H7 (cell line): ENCODE results near the gene KNDC1. TPM values are rescaled to one million over a fixed set of nuclear protein-coding genes. Genes with fewer than 3 reads are reported as not detected.
A peak's percentile ranks its signal among the peaks of the same experiment; 100 is the strongest.
"Not testable (repeated sequence)": the region's sequence is repeated elsewhere in the genome, so short reads cannot be mapped to it uniquely, and the experiment has no call there.

Source experiments
- DNase-seq: peaks from one replicate; pipeline ENCODE4 v3.0.0; 2012
- H3K27me3 ChIP-seq: 2 replicates; pipeline ENCODE4 v1.6.0; 2011; ENCODE audit warnings: mild to moderate bottlenecking, low read length; ENCODE audit not compliant: control insufficient read depth, insufficient read depth
- H3K36me3 ChIP-seq: replicated peaks from 2 replicates; pipeline ENCODE4 v1.5.1; 2011; ENCODE audit warnings: low read length; ENCODE audit not compliant: control insufficient read depth, insufficient read depth
- H3K4me3 ChIP-seq: 2 replicates; pipeline ENCODE4 v1.5.1; 2011; ENCODE audit warnings: low read depth, mild to moderate bottlenecking, control low read depth, low read length, moderate library complexity; ENCODE audit not compliant: insufficient read depth
- total RNA-seq: library from RNA; depleted of rRNA; stranded (reverse); fragments of >200 nt; shearing (Covaris generic); gene quantifications from 2 replicates; pipeline ENCODE4 v1.2.3, GENCODE V29; 2014

Gene KNDC1
- total RNA-seq, 1 experiment from 2014 or later = 13.7 TPM

- Histone ChIP-seq H3K27me3 (peaks cover 14% of the 10 kb centered on the region), H3K36me3 (no peaks in the 10 kb centered on the region), H3K4me3 (peak overlapping the region; percentile 56)
- DNase-seq = peak; percentile 99
These were observed 101.8 kb downstream of the KNDC1 start for GRCh38 chr10:133261726-133262325.

- peaks cover 14% of the 10 kb centered on the region for H3K27me3 ChIP-seq
- no peak overlapping the region for H3K4me3 ChIP-seq
- DNase-seq = no peak
- H3K36me3 ChIP-seq = no peaks in the 10 kb centered on the region
These were observed 102.7 kb downstream of the KNDC1 start for GRCh38 chr10:133262696-133263095.

GRCh38 chr10:133263674-133264073, 103.7 kb downstream of the KNDC1 start:
- H3K27me3 ChIP-seq = peaks cover 14% of the 10 kb centered on the region
- H3K36me3 ChIP-seq = no peaks in the 10 kb centered on the region
- no peak for DNase-seq
- H3K4me3 ChIP-seq = no peak overlapping the region

DNA sequence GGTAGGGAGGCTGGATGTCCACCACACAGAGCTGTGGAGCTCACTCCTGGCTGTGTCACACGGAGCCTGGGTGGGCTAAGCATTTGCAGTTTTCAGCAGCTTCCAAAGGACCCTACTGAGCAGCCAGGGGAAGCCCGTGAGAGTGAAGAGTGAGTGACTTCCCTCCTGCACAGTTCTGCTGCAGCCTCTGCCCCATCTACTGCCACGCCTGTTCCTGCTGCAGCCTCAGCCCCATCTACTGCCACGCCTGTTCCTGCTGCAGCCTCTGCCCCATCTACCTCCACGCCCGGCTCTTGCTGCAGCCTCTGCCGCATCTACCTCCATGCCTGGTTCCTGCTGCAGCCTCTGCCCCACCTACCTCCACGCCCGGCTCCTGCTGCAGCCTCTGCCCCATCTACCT, 104.4 kb downstream of the KNDC1 start:
- Histone ChIP-seq H3K36me3 (no peaks in the 10 kb centered on the region), H3K27me3 (peaks cover 14% of the 10 kb centered on the region), H3K4me3 (no peak overlapping the region)
- no peak for DNase-seq

GRCh38 chr10:133265052-133265451, 105.0 kb downstream of the KNDC1 start:
- DNase-seq, H3K36me3 ChIP-seq, H3K4me3 ChIP-seq: not testable (repeated sequence)
- H3K27me3 ChIP-seq = peaks cover 14% of the 10 kb centered on the region

GRCh38 chr10:133266056-133266795, 106.2 kb downstream of the KNDC1 start:
- H3K36me3 ChIP-seq = no peaks in the 10 kb centered on the region
- H3K4me3 ChIP-seq = no peak overlapping the region
- H3K27me3 ChIP-seq = peaks cover 14% of the 10 kb centered on the region
- no peak for DNase-seq

DNA sequence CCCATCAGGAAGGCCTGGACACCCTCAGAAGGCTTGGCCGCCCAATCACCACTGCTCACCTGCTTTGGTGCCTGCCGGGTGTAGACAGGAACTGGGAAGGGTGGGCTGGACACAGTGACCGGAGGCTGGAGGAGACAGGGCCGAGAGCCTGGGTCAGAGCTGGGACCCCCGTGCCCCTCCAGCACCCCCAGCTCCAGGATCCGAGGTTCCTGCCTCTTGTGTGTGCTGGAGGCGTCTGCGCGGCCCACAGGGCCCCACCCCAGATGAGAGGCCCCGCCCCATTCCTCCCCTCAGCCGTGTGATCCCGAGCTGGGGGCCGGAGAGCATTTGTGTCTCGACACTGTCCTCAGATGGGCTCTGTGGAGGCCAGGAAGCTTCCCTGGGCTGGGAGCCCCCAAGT, 107.3 kb downstream of the KNDC1 start:
- peak; percentile 84 for DNase-seq
- Histone ChIP-seq H3K36me3 (no peaks in the 10 kb centered on the region), H3K4me3 (no peak overlapping the region), H3K27me3 (peaks cover 13% of the 10 kb centered on the region)

DNA sequence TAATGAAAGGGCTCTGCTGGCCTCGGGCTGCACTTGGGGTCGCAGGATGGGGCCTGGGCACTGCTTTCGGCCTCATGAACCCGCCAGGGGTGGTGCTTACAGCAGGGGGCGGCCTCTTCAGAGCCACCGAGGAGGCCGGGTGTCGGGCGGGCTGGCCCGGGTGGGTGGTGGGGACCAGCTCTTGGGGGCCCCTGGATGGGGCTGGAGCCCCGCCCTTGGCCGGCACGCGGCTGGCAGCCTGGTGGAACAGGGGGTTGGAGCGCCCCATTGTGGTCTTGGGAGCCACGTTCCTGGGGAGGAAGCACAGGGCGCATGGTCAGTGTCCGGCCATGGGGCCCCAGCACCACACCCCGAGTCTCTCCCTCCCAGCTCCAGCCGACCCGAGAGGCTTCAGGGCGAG, 107.8 kb downstream of the KNDC1 start:
- Histone ChIP-seq H3K36me3 (no peaks in the 10 kb centered on the region), H3K27me3 (peaks cover 7% of the 10 kb centered on the region), H3K4me3 (no peak overlapping the region)
- DNase-seq = peak; percentile 84

GRCh38 chr10:133268532-133268931, 108.5 kb downstream of the KNDC1 start:
- no peak overlapping the region for H3K4me3 ChIP-seq
- peaks cover 2% of the 10 kb centered on the region; the same call in 1 of the 2 replicates for H3K27me3 ChIP-seq
- no peak for DNase-seq
- no peaks in the 10 kb centered on the region for H3K36me3 ChIP-seq

GRCh38 chr10:133269367-133269766, 109.3 kb downstream of the KNDC1 start:
- Histone ChIP-seq H3K36me3 (no peaks in the 10 kb centered on the region), H3K27me3 (peaks cover 1% of the 10 kb centered on the region; the same call in 1 of the 2 replicates), H3K4me3 (no peak overlapping the region)
- DNase-seq = no peak

GRCh38 chr10:133270204-133270603, 110.2 kb downstream of the KNDC1 start:
- no peak overlapping the region for H3K4me3 ChIP-seq
- H3K27me3 ChIP-seq = no peaks in the 10 kb centered on the region
- H3K36me3 ChIP-seq = no peaks in the 10 kb centered on the region
- no peak for DNase-seq

- no peak overlapping the region for H3K4me3 ChIP-seq
- H3K27me3 ChIP-seq = no peaks in the 10 kb centered on the region
- no peaks in the 10 kb centered on the region for H3K36me3 ChIP-seq
- DNase-seq = no peak
These were observed 110.8 kb downstream of the KNDC1 start for GRCh38 chr10:133270773-133271297.

GRCh38 chr10:133271521-133272300, 111.7 kb downstream of the KNDC1 start:
- H3K4me3 ChIP-seq = no peak overlapping the region
- peak; percentile 91 for DNase-seq

GRCh38 chr10:133272301-133272963, 112.4 kb downstream of the KNDC1 start:
- Histone ChIP-seq H3K4me3 (no peak overlapping the region), H3K36me3 (no peaks in the 10 kb centered on the region), H3K27me3 (peaks cover 8% of the 10 kb centered on the region)
- DNase-seq = no peak

More at GRCh38 chr10:133271521-133272300, 111.7 kb downstream of the KNDC1 start:
- peaks cover 8% of the 10 kb centered on the region for H3K27me3 ChIP-seq
- H3K36me3 ChIP-seq = no peaks in the 10 kb centered on the region
